H9 (cell line): ENCODE measurements around the gene RABL6. TPM values are rescaled to one million over a fixed set of nuclear protein-coding genes. Genes with fewer than 3 reads are reported as not detected.

ENCODE experiments used
- DNase-seq: peaks from one replicate; pipeline ENCODE4 v3.0.0-alpha.2; 2017
- H2AFZ ChIP-seq: one replicate; pipeline ENCODE4 v1.6.1; 2013; ENCODE audit warnings: mild to moderate bottlenecking, low read length, control low read depth, moderate library complexity
- H2AK5ac ChIP-seq: 2 replicates; pipeline ENCODE4 v1.6.1; 2013; ENCODE audit warnings: low read length, control low read depth, mixed read lengths; ENCODE audit not compliant: insufficient read length
- H2BK120ac ChIP-seq: one replicate; pipeline ENCODE4 v1.6.1; 2013; ENCODE audit warnings: low read depth, mild to moderate bottlenecking, low read length, control low read depth, inconsistent platforms; ENCODE audit not compliant: poor library complexity, severe bottlenecking
- H2BK12ac ChIP-seq: 2 replicates; pipeline ENCODE4 v1.6.1; 2013; ENCODE audit warnings: low read length, control low read depth, mixed read lengths, low read depth; ENCODE audit not compliant: insufficient read length
- H2BK15ac ChIP-seq: 2 replicates; pipeline ENCODE4 v1.6.1; 2013; ENCODE audit warnings: low read depth, low read length, control low read depth
- H2BK20ac ChIP-seq: one replicate; pipeline ENCODE4 v1.6.1; 2013; ENCODE audit warnings: low read depth, mild to moderate bottlenecking, low read length, control low read depth, inconsistent platforms; ENCODE audit not compliant: poor library complexity, severe bottlenecking
- H2BK5ac ChIP-seq: 2 replicates; pipeline ENCODE4 v1.6.1; 2013; ENCODE audit warnings: low read length, control low read depth, mixed read lengths; ENCODE audit not compliant: insufficient read length
- H3K14ac ChIP-seq: 2 replicates; pipeline ENCODE4 v1.6.1; 2013; ENCODE audit warnings: low read length, control low read depth; ENCODE audit not compliant: insufficient read depth
- H3K18ac ChIP-seq: 2 replicates; pipeline ENCODE4 v1.6.1; 2013; ENCODE audit warnings: low read depth, mild to moderate bottlenecking, mixed read lengths, low read length, control low read depth; ENCODE audit not compliant: insufficient read length
- H3K23ac ChIP-seq: 2 replicates; pipeline ENCODE4 v1.6.1; 2013; ENCODE audit warnings: low read length, control low read depth, mixed read lengths, low read depth; ENCODE audit not compliant: insufficient read length
- H3K23me2 ChIP-seq: 2 replicates; pipeline ENCODE4 v1.6.1; 2013; ENCODE audit warnings: low read depth, mild to moderate bottlenecking, mixed read lengths, low read length, control low read depth; ENCODE audit not compliant: insufficient read length, poor library complexity, severe bottlenecking
- H3K27ac ChIP-seq: 2 replicates; pipeline ENCODE4 v1.5.1; 2013; ENCODE audit warnings: low read length, control low read depth, mixed read lengths, low read depth; ENCODE audit not compliant: insufficient read length
- H3K27me3 ChIP-seq: 2 replicates; pipeline ENCODE4 v1.6.1; 2013; ENCODE audit warnings: low read length, control low read depth, inconsistent platforms; ENCODE audit not compliant: insufficient read depth
- H3K4ac ChIP-seq: 2 replicates; pipeline ENCODE4 v1.6.1; 2013; ENCODE audit warnings: low read depth, mild to moderate bottlenecking, control low read depth, inconsistent platforms, low read length, moderate library complexity
- H3K4me1 ChIP-seq: 2 replicates; pipeline ENCODE4 v1.6.1; 2013; ENCODE audit warnings: low read length, control low read depth, inconsistent platforms; ENCODE audit not compliant: insufficient read depth
- H3K4me2 ChIP-seq: 2 replicates; pipeline ENCODE4 v1.6.1; 2013; ENCODE audit warnings: low read length, control low read depth, mixed read lengths; ENCODE audit not compliant: insufficient read length, insufficient read depth
- H3K56ac ChIP-seq: 2 replicates; pipeline ENCODE4 v1.6.1; 2013; ENCODE audit warnings: low read depth, mild to moderate bottlenecking, mixed read lengths, low read length, control low read depth; ENCODE audit not compliant: insufficient read length
- H3K79me1 ChIP-seq: 2 replicates; pipeline ENCODE4 v1.6.1; 2013; ENCODE audit warnings: low read depth, mild to moderate bottlenecking, moderate library complexity, low read length, control low read depth, inconsistent platforms; ENCODE audit not compliant: insufficient read depth, poor library complexity, severe bottlenecking
- H3K79me2 ChIP-seq: 2 replicates; pipeline ENCODE4 v1.6.1; 2013; ENCODE audit warnings: low read length, control low read depth, inconsistent platforms; ENCODE audit not compliant: insufficient read depth
- H3K9ac ChIP-seq: 2 replicates; pipeline ENCODE4 v1.6.1; 2013; ENCODE audit warnings: low read length, control low read depth, mixed read lengths; ENCODE audit not compliant: insufficient read length; ENCODE audit errors: extremely low read depth
- H3K9me3 ChIP-seq: one replicate; pipeline ENCODE4 v1.6.1; 2013; ENCODE audit warnings: low read depth, low read length, inconsistent platforms; ENCODE audit not compliant: control insufficient read depth
- H3T11ph ChIP-seq: one replicate; pipeline ENCODE4 v1.6.1; 2013; ENCODE audit warnings: mild to moderate bottlenecking, low read length, control low read depth, inconsistent platforms
- H4K20me1 ChIP-seq: one replicate; pipeline ENCODE4 v1.6.1; 2013; ENCODE audit not compliant: control insufficient read depth, insufficient read length, insufficient read depth
- H4K5ac ChIP-seq: 2 replicates; pipeline ENCODE4 v1.6.1; 2013; ENCODE audit warnings: low read depth, mild to moderate bottlenecking, mixed read lengths, low read length, control low read depth; ENCODE audit not compliant: insufficient read length
- H4K8ac ChIP-seq: replicated peaks from 2 replicates; pipeline ENCODE4 v1.6.1; 2013; ENCODE audit warnings: low read length, control low read depth, mixed read lengths, low read depth; ENCODE audit not compliant: insufficient read length
- H4K91ac ChIP-seq: 2 replicates; pipeline ENCODE4 v1.6.1; 2013; ENCODE audit warnings: low read depth, mild to moderate bottlenecking, moderate library complexity, mixed read lengths, low read length, control low read depth; ENCODE audit not compliant: insufficient read length
- H3K27ac Mint-ChIP-seq, 3 experiments: 2 replicates in 2 of 3; 3 replicates in 1 of 3; pipeline ENCODE4 v1.8.0; 2020 to 2021; ENCODE audit warnings: mixed read lengths in 3 of 3, mild to moderate bottlenecking in 1 of 3, moderate library complexity in 1 of 3
- H3K27me3 Mint-ChIP-seq: 2 replicates; pipeline ENCODE4 v1.8.0; 2021; ENCODE audit warnings: low read depth, mild to moderate bottlenecking, moderate library complexity, mixed read lengths
- H3K36me3 Mint-ChIP-seq, 3 experiments: 2 replicates in 2 of 3; 3 replicates in 1 of 3; pipeline ENCODE4 v1.8.0; 2020 to 2021; ENCODE audit warnings: low read depth in 3 of 3, mixed read lengths in 3 of 3; ENCODE audit not compliant: insufficient read depth in 1 of 3
- H3K4me1 Mint-ChIP-seq, 2 experiments: 2 replicates each; pipeline ENCODE4 v1.8.0; 2020; ENCODE audit warnings: mixed read lengths in 2 of 2
- H3K4me3 Mint-ChIP-seq, 2 experiments: 2 replicates in 1 of 2; 3 replicates in 1 of 2; pipeline ENCODE4 v1.8.0; 2020 to 2021; ENCODE audit warnings: mild to moderate bottlenecking in 2 of 2, mixed read lengths in 2 of 2, moderate library complexity in 1 of 2
- H3K9me3 Mint-ChIP-seq, 2 experiments: 2 replicates in 1 of 2; 3 replicates in 1 of 2; pipeline ENCODE4 v1.8.0; 2020; ENCODE audit warnings: mild to moderate bottlenecking in 2 of 2, mixed read lengths in 2 of 2, moderate library complexity in 1 of 2
- whole genome bisulfite sequencing: extraction: QIAGEN DNeasy Blood & Tissue Kit; methylation state at CpG from one replicate; pipeline ENCODE4 v1.1.7; 2013; ENCODE audit warnings: missing lambda C conversion rate, low lambda C conversion rate, mixed read lengths; ENCODE audit not compliant: insufficient read length; ENCODE audit errors: extremely low coverage; 5-methylcytosine and 5-hydroxymethylcytosine counted together
- total RNA-seq: library from RNA; stranded (reverse); gene quantifications from 2 replicates; pipeline ENCODE4 v1.2.1, GENCODE V29; 2021
- TF ChIP-seq, protein P1 (sequence below): fragments of 200-600 bp; sonication (generic); conservative IDR thresholded peaks from 3 replicates; pipeline ENCODE4 v1.8.0; 2021; ENCODE audit warnings: antibody characterized with exemption, mild to moderate bottlenecking

RABL6 gene
- total RNA-seq, 1 experiment from 2014 or later = 108 TPM

DNA sequence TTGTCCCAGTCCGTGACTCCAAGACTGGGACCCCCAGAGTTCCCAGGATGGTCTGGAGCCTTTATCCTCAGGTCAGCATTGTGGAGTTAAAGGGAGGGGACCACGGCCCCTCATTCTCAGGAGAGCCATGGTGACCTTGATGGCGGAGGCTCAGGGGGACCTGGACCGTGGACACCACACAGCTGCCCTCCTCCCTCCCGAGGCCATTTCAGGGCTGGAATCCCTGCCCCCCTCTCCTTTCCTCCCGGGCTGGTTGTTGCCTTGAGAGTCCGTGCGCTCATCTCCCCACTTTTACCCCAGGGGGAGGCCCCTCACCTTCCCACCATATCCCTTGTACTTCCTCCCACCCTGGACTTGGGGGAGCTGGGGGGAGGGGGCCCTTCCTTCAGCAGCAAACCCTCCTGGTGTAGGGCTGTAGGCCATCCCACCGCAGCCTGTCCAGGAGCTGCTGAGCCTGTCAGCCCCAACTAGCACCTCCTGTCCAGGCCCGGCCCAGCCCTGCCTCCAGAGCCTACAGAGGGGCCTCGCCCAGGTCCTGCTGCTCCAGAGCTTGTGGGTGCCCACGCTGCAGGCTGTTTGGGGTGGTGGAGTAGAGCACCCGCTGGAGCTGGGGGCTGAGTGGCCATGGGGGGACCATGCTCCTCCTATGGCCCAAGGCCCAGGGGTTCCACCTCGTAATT lies 20.2 kb downstream of the RABL6 start:
- H3K27me3 ChIP-seq = no peaks in the 10 kb centered on the region
- H4K91ac ChIP-seq = no peak overlapping the region
- no peak overlapping the region for H3K23ac ChIP-seq
- H4K8ac ChIP-seq = no peak overlapping the region
- no peak overlapping the region for H3K4me3 Mint-ChIP-seq
- H2BK15ac ChIP-seq = no peak overlapping the region
- H4K20me1 ChIP-seq = no peaks in the 10 kb centered on the region
- no peak overlapping the region for H3K56ac ChIP-seq
- H3K27ac ChIP-seq = no peak overlapping the region
- H3K27ac Mint-ChIP-seq = no peak overlapping the region; a peak in 1 of 7 replicates
- no peak overlapping the region for H2BK20ac ChIP-seq
- H3T11ph ChIP-seq = no peak overlapping the region
- no peak overlapping the region for H3K4me2 ChIP-seq
- H3K4ac ChIP-seq = no peak overlapping the region
- H3K18ac ChIP-seq = no peak overlapping the region
- TF ChIP-seq, protein P1, sequence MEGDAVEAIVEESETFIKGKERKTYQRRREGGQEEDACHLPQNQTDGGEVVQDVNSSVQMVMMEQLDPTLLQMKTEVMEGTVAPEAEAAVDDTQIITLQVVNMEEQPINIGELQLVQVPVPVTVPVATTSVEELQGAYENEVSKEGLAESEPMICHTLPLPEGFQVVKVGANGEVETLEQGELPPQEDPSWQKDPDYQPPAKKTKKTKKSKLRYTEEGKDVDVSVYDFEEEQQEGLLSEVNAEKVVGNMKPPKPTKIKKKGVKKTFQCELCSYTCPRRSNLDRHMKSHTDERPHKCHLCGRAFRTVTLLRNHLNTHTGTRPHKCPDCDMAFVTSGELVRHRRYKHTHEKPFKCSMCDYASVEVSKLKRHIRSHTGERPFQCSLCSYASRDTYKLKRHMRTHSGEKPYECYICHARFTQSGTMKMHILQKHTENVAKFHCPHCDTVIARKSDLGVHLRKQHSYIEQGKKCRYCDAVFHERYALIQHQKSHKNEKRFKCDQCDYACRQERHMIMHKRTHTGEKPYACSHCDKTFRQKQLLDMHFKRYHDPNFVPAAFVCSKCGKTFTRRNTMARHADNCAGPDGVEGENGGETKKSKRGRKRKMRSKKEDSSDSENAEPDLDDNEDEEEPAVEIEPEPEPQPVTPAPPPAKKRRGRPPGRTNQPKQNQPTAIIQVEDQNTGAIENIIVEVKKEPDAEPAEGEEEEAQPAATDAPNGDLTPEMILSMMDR = no peak
- peaks cover 4% of the 10 kb centered on the region for H3K79me1 ChIP-seq
- H3K9me3 ChIP-seq = no peaks in the 10 kb centered on the region
- H2AK5ac ChIP-seq = no peak overlapping the region
- no peak for DNase-seq
- H2BK12ac ChIP-seq = no peak overlapping the region
- no peaks in the 10 kb centered on the region for H3K4me1 ChIP-seq
- no peak overlapping the region for H3K14ac ChIP-seq
- no peak overlapping the region for H2BK120ac ChIP-seq
- no peak overlapping the region for H4K5ac ChIP-seq
- H3K4me1 Mint-ChIP-seq = peaks cover 0 to 7% of the 10 kb centered on the region in 2 experiments; a peak in 2 of 4 replicates
- H2AFZ ChIP-seq = no peak overlapping the region
- H3K36me3 Mint-ChIP-seq = peaks cover 17 to 60% (median 59%) of the 10 kb centered on the region in 3 experiments; a peak in 6 of 7 replicates
- WGBS = no CpG with 5 or more reads among the region's 14 CpGs
- no peaks in the 10 kb centered on the region for H3K79me2 ChIP-seq
- H3K9ac ChIP-seq = no peak overlapping the region
- no peaks in the 10 kb centered on the region for H3K23me2 ChIP-seq
- peaks cover 1% of the 10 kb centered on the region; the same call in 1 of the 2 replicates for H3K27me3 Mint-ChIP-seq
- H3K9me3 Mint-ChIP-seq = no peaks in the 10 kb centered on the region
- H2BK5ac ChIP-seq = no peak overlapping the region
